ENCODE results near the gene TBC1D4. TPM values are rescaled to one million over a fixed set of nuclear protein-coding genes. Genes with fewer than 3 reads are reported as not detected.

The TBC1D4 gene
- total RNA-seq, 1 experiment from 2014 or later, result 177 TPM

- Histone ChIP-seq H3K27me3 (replicated peaks; ENCODE audit: control insufficient read depth, insufficient read depth, low read length) (no peaks in the 10 kb centered on the region), H3K4me3 (ENCODE audit: low read depth, low read length) (no peak overlapping the region), H3K9me3 (no peaks in the 10 kb centered on the region), H3K4me1 (no peaks in the 10 kb centered on the region), H3K36me3 (ENCODE audit: control insufficient read depth, insufficient read depth, low read length) (no peaks in the 10 kb centered on the region)
- BruUV-seq (replicated peaks), result no TSS peak
- Mint-ChIP-seq H3K27ac (ENCODE audit: unreplicated experiment) (no peak overlapping the region), H3K4me3 (ENCODE audit: unreplicated experiment) (no peak overlapping the region), H3K4me1 (ENCODE audit: low read depth, unreplicated experiment) (no peaks in the 10 kb centered on the region), H3K36me3 (ENCODE audit: insufficient read depth, unreplicated experiment) (no peaks in the 10 kb centered on the region), H3K27me3 (ENCODE audit: insufficient read depth, unreplicated experiment) (no peaks in the 10 kb centered on the region), H3K9me3 (ENCODE audit: unreplicated experiment) (no peaks in the 10 kb centered on the region)
- ChIA-PET POLR2A (no interaction called here), CTCF (interaction anchor here (1.5 kb wide), 1 partner anchor 10 kb away, joined by 6 read pairs; the partner anchor contains the start of gene TBC1D4)
- DNase-seq, result no peak
- intact Hi-C loops (cut with micrococcal nuclease; ENCODE audit: unreplicated experiment), result no loop called here
- TF ChIP-seq CTCF (IDR thresholded peaks at IDR 0.05; ENCODE audit: insufficient read depth in 1 of 2, low read depth in 1 of 2, low read length in 1 of 2, severe bottlenecking in 1 of 2, unreplicated experiment in 1 of 2), result no peak
Observed at GRCh38 chr13:75492389-75492788, 10.4 kb upstream of the TBC1D4 start.

- no peak overlapping the region for H3K27ac Mint-ChIP-seq (ENCODE audit: unreplicated experiment)
- H3K36me3 ChIP-seq (ENCODE audit: control insufficient read depth, insufficient read depth, low read length), result no peaks in the 10 kb centered on the region
- H3K4me3 ChIP-seq (ENCODE audit: low read depth, low read length), result no peak overlapping the region
- ChIA-PET CTCF (interaction anchor here (1.5 kb wide), 1 partner anchor 9 kb away, joined by 6 read pairs; the partner anchor contains the start of gene TBC1D4), POLR2A (no interaction called here)
- no peak for TF ChIP-seq CTCF (IDR thresholded peaks at IDR 0.05; ENCODE audit: insufficient read depth in 1 of 2, low read depth in 1 of 2, low read length in 1 of 2, severe bottlenecking in 1 of 2, unreplicated experiment in 1 of 2)
- no peaks in the 10 kb centered on the region for H3K27me3 Mint-ChIP-seq (ENCODE audit: insufficient read depth, unreplicated experiment)
- no peaks in the 10 kb centered on the region for H3K9me3 ChIP-seq
- DNase-seq, result no peak
- no peaks in the 10 kb centered on the region for H3K36me3 Mint-ChIP-seq (ENCODE audit: insufficient read depth, unreplicated experiment)
- BruUV-seq (replicated peaks), result no TSS peak
- H3K4me1 Mint-ChIP-seq (ENCODE audit: low read depth, unreplicated experiment), result no peaks in the 10 kb centered on the region
- no peak overlapping the region for H3K4me3 Mint-ChIP-seq (ENCODE audit: unreplicated experiment)
- intact Hi-C loops (cut with micrococcal nuclease; ENCODE audit: unreplicated experiment), result no loop called here
- no peaks in the 10 kb centered on the region for H3K27me3 ChIP-seq (replicated peaks; ENCODE audit: control insufficient read depth, insufficient read depth, low read length)
- no peaks in the 10 kb centered on the region for H3K4me1 ChIP-seq
- no peaks in the 10 kb centered on the region for H3K9me3 Mint-ChIP-seq (ENCODE audit: unreplicated experiment)
Observed at GRCh38 chr13:75491376-75491775, 9.4 kb upstream of the TBC1D4 start.

GRCh38 chr13:75489502-75490263 lies 7.7 kb upstream of the TBC1D4 start:
- Histone ChIP-seq H3K4me3 (ENCODE audit: low read depth, low read length) (no peak overlapping the region), H3K36me3 (ENCODE audit: control insufficient read depth, insufficient read depth, low read length) (no peaks in the 10 kb centered on the region), H3K4me1 (peaks cover 7% of the 10 kb centered on the region; the same call in 1 of the 2 replicates), H3K27me3 (replicated peaks; ENCODE audit: control insufficient read depth, insufficient read depth, low read length) (no peaks in the 10 kb centered on the region), H3K9me3 (no peaks in the 10 kb centered on the region)
- CTCF ChIA-PET, result no interaction called here
- POLR2A ChIA-PET, result no interaction called here
- intact Hi-C loops (cut with micrococcal nuclease; ENCODE audit: unreplicated experiment), result no loop called here
- TF ChIP-seq CTCF (IDR thresholded peaks at IDR 0.05; ENCODE audit: insufficient read depth in 1 of 2, low read depth in 1 of 2, low read length in 1 of 2, severe bottlenecking in 1 of 2, unreplicated experiment in 1 of 2), result no peak
- no TSS peak for BruUV-seq (replicated peaks)
- Mint-ChIP-seq H3K4me3 (ENCODE audit: unreplicated experiment) (no peak overlapping the region), H3K36me3 (ENCODE audit: insufficient read depth, unreplicated experiment) (no peaks in the 10 kb centered on the region), H3K27me3 (ENCODE audit: insufficient read depth, unreplicated experiment) (no peaks in the 10 kb centered on the region), H3K27ac (ENCODE audit: unreplicated experiment) (no peak overlapping the region), H3K9me3 (ENCODE audit: unreplicated experiment) (no peaks in the 10 kb centered on the region), H3K4me1 (ENCODE audit: low read depth, unreplicated experiment) (peaks cover 6% of the 10 kb centered on the region)
- DNase-seq, result no peak
